Effector memory CD8-positive, alpha-beta T cell (primary cell): ENCODE results near the gene MYDGF.
A peak's percentile ranks its signal among the peaks of the same experiment; 100 is the strongest.

ENCODE experiments used
- ATAC-seq: fragments of 150-1000 bp; cut with Tn5 transposase; replicated peaks from 2 replicates; pipeline ENCODE4 v1.10.0; 2021; ENCODE audit warnings: mild to moderate bottlenecking, moderate library complexity
- DNase-seq, 3 experiments: peaks; one replicate each; pipeline ENCODE4 v3.0.0; 2021
- H3K27ac Mint-ChIP-seq, 2 donors: one replicate each; pipeline ENCODE4 v1.8.0; 2022; ENCODE audit warnings: mild to moderate bottlenecking in 2 of 2, mixed read lengths in 2 of 2, moderate library complexity in 2 of 2
- H3K27me3 Mint-ChIP-seq, 2 donors: one replicate each; pipeline ENCODE4 v1.8.0; 2022; ENCODE audit warnings: mixed read lengths in 2 of 2
- H3K36me3 Mint-ChIP-seq: one replicate; pipeline ENCODE4 v1.8.0; 2022; ENCODE audit warnings: mild to moderate bottlenecking, moderate library complexity, mixed read lengths; ENCODE audit not compliant: insufficient read depth
- H3K4me1 Mint-ChIP-seq, 2 donors: one replicate each; pipeline ENCODE4 v1.8.0; 2022; ENCODE audit warnings: low read depth in 2 of 2, mixed read lengths in 2 of 2
- H3K4me3 Mint-ChIP-seq, 2 donors: one replicate each; pipeline ENCODE4 v1.8.0; 2022; ENCODE audit warnings: mild to moderate bottlenecking in 2 of 2, mixed read lengths in 2 of 2, moderate library complexity in 2 of 2
- H3K9me3 Mint-ChIP-seq, 2 donors: one replicate each; pipeline ENCODE4 v1.8.0; 2022; ENCODE audit warnings: mixed read lengths in 2 of 2

MYDGF gene

DNA sequence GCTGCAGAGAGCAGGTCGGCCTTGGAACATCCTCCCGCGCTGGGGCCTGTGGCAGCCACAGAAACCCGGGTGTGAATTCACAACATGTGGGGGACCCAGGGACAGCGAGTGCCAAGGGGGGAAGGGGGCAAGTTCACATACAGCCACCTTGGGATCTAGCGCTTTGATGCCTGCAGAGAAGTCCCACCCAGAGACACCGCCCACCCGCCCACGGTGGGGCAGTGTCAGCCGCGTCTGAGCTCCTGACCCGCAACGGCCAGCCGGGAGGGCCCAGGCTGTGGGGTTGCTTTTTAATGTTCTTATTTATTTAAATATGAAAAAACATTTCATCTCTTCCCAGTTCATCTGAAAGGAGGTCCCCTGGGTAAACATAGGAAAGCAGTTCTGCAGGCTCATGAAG is 12.9 kb downstream of the MYDGF start:
- Mint-ChIP-seq H3K27me3 (no peaks in the 10 kb centered on the region), H3K36me3 (peaks cover 53% of the 10 kb centered on the region), H3K9me3 (no peaks in the 10 kb centered on the region), H3K4me1 (peaks cover under 1 to 2% of the 10 kb centered on the region in 2 donors), H3K4me3 (no peak overlapping the region), H3K27ac (peak overlapping the region in 1 of 2 donors; percentile 38)
- ATAC-seq (no peak), DNase-seq (no peak)

DNA sequence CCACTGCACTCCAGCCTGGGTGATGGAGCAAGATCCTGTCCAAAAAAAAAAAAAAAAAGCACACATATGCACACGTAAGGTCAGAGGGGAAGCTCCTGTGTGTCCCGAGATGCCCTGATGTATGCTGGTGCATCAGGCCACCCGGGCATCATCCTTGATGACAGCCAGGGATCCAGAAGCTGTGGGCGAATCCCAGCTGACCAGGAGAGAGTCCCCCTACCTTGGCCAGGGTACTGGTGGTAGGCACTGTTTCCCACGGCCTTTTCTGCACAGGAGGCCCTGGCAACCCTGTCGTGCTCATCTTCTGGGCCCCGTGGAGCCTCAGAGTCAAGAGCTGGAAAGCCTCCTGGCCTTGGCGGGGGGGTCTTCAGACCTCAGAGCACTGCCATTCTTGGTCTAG is 14.0 kb downstream of the MYDGF start:
- peaks cover 58% of the 10 kb centered on the region for H3K36me3 Mint-ChIP-seq
- H3K4me3 Mint-ChIP-seq: no peak overlapping the region
- H3K4me1 Mint-ChIP-seq: no peaks in the 10 kb centered on the region
- no peak for DNase-seq
- ATAC-seq: no peak
- no peaks in the 10 kb centered on the region for H3K27me3 Mint-ChIP-seq
- H3K9me3 Mint-ChIP-seq: no peaks in the 10 kb centered on the region
- no peak overlapping the region for H3K27ac Mint-ChIP-seq

DNA sequence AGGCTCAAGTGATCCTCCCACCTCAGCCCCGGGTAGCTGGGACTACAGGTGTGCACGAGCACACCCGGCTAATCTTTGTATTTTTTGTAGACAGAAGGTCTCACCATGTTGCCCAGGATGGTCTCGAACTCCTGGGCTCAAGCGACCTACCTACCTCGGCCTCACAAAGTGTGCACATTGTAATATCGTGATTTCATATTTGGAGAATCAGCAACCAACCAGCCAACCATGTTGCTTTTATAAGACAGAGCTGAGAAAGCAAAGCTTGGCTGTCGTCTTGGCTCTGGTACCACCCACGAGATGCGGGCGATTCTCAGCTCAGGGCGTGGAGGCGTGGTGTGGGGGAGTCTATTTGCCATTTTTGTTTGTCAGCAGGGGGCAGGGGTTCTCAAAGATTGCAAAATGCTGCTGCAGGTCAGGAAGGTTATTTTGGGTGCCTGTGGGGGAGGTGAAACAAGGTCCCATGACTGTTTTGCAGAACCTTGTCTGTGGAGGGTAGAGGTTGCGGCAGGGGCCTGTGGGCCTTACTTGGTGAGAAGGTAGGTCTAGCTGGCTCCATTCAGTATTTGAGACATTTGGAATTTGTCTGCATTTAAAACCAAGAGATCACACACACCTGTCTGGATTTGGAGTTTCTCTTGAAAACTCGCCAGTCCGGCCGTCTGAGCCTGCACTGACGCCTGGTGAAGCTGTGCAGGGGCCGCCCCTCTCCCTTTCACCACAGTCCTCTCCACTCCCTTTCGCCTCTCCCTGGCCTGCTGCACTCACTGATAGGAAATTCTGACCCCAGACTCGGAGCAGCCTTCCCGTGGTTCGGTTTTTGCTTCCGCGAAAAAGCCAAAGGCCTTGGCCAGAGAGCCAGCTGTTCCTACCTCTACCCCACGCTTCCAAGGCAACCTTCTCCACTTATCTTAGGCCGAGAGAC is 15.4 kb downstream of the MYDGF start:
- Mint-ChIP-seq H3K36me3 (peaks cover 58% of the 10 kb centered on the region), H3K9me3 (no peaks in the 10 kb centered on the region), H3K27me3 (no peaks in the 10 kb centered on the region), H3K4me1 (peaks cover 1 to 2% of the 10 kb centered on the region in 2 donors), H3K4me3 (no peak overlapping the region), H3K27ac (peak overlapping the region; percentile 60 to 72)
- ATAC-seq (no peak), DNase-seq (no peak)

DNA sequence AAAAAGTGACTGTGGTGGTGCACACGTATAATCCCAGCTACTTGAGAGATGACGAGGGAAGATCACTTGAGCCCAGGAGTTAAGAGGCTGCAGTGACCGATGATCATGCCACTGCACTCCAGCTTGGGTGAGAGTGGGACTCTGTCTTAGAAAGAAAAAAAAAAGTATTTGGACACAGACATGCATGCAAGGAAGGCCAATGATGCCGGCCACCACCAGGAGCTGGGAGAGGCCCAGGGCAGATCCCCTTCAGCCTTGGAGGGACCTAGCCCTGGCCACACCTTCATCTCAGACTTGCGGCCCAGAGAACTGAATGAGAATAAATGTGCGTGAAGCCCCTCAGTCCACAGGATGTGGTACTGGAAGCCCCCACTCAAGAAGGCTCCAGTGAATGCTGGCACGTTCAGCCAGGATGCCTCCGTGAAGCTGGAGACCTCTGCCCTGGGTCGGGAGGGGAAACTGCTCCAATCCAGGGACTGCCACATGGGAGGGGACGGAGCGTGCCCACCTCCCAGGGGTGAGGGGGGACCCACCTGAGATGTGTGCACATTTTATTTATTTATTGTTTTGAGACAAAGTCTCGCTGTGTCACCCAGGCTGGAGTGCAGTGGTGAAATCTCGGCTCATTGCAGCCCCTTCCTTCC is 16.2 kb downstream of the MYDGF start:
- ATAC-seq (no peak), DNase-seq (no peak)
- Mint-ChIP-seq H3K36me3 (peaks cover 60% of the 10 kb centered on the region), H3K27ac (peak overlapping the region in 1 of 2 donors; percentile 72), H3K27me3 (no peaks in the 10 kb centered on the region), H3K9me3 (no peaks in the 10 kb centered on the region), H3K4me1 (peaks cover 2 to 7% of the 10 kb centered on the region in 2 donors), H3K4me3 (no peak overlapping the region)

DNA sequence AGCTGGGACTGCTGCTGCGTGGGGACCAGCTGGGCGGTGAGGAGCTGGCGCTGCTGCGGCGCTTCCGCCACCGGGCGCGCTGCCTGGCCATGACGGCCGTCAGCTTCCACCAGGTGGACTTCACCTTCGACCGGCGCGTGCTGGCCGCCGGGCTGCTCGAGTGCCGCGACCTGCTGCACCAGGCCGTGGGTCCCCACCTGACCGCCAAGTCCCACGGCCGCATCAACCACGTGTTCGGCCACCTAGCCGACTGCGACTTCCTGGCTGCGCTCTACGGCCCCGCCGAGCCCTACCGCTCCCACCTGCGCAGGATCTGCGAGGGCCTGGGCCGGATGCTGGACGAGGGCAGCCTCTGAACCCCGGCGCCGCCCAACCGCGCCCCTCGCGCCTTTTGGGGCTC is 18.1 kb downstream of the MYDGF start:
- H3K9me3 Mint-ChIP-seq: no peaks in the 10 kb centered on the region
- H3K36me3 Mint-ChIP-seq: peaks cover 50% of the 10 kb centered on the region
- DNase-seq (no peak), ATAC-seq (no peak)
- no peak overlapping the region for H3K27ac Mint-ChIP-seq
- H3K4me3 Mint-ChIP-seq: no peak overlapping the region
- H3K27me3 Mint-ChIP-seq: no peaks in the 10 kb centered on the region
- peaks cover 5 to 7% of the 10 kb centered on the region in 2 donors for H3K4me1 Mint-ChIP-seq

DNA sequence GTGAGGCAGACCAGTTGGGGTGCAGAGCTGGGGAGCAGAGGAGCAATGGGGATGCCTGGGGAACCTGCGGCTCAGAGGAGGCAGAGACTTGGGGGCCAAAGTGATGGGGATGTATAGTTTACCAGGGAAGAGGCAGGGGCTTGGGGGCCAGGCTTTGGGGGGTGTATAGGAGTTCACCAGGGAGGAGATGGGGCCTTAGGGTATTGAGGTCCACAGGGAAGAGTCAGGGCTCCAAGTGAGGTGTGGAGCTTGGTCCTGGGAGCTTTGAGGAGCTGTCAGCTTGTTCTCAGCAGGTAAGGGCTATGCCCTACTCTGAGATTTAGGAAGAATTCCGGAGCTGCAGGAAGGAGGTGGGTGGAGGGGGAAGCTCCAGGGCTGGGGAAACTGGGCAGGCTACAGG is 20.0 kb downstream of the MYDGF start:
- DNase-seq (no peak), ATAC-seq (no peak)
- Mint-ChIP-seq H3K27me3 (no peaks in the 10 kb centered on the region), H3K9me3 (no peaks in the 10 kb centered on the region), H3K4me3 (no peak overlapping the region), H3K27ac (peak overlapping the region; percentile 27 to 72), H3K4me1 (peaks cover 8 to 13% of the 10 kb centered on the region in 2 donors), H3K36me3 (peaks cover 37% of the 10 kb centered on the region)

DNA sequence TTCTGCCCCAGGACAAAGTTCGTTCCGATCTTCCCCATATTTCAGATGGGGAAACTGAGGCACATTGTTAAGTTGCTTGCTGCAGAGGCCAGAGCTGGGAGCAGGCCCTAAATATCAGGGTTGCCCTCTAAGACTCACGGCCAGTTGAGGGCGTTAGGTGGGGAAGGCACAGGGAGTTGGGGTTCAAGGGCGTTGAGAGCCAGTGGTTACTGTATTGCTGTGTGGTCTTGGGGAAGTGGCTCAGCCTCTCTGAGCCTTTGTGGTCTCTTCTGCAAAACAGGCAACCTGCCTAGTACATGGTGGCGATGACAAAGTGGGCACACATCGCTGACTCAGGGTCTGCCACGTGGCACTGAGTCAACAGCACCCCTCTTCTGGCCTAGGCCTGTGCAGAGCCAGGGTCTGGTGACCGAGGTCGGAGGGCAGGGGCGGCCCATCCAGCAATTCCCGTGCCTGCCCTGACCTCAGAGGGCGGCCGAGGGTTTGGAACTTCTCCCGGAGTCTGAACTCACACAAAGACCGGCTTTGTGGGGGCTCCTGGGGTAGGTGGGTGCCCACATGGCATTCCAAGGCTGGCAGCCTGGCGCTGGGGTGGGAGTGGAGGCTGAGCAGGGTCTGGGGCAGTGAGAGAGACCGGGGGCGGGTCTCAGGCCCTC is 20.6 kb downstream of the MYDGF start:
- peak overlapping the region; percentile 27 to 72 for H3K27ac Mint-ChIP-seq
- ATAC-seq: no peak
- no peaks in the 10 kb centered on the region for H3K9me3 Mint-ChIP-seq
- peaks cover 32% of the 10 kb centered on the region for H3K36me3 Mint-ChIP-seq
- H3K4me1 Mint-ChIP-seq: peaks cover 8 to 13% of the 10 kb centered on the region in 2 donors
- H3K27me3 Mint-ChIP-seq: no peaks in the 10 kb centered on the region
- no peak overlapping the region for H3K4me3 Mint-ChIP-seq
- DNase-seq: no peak

DNA sequence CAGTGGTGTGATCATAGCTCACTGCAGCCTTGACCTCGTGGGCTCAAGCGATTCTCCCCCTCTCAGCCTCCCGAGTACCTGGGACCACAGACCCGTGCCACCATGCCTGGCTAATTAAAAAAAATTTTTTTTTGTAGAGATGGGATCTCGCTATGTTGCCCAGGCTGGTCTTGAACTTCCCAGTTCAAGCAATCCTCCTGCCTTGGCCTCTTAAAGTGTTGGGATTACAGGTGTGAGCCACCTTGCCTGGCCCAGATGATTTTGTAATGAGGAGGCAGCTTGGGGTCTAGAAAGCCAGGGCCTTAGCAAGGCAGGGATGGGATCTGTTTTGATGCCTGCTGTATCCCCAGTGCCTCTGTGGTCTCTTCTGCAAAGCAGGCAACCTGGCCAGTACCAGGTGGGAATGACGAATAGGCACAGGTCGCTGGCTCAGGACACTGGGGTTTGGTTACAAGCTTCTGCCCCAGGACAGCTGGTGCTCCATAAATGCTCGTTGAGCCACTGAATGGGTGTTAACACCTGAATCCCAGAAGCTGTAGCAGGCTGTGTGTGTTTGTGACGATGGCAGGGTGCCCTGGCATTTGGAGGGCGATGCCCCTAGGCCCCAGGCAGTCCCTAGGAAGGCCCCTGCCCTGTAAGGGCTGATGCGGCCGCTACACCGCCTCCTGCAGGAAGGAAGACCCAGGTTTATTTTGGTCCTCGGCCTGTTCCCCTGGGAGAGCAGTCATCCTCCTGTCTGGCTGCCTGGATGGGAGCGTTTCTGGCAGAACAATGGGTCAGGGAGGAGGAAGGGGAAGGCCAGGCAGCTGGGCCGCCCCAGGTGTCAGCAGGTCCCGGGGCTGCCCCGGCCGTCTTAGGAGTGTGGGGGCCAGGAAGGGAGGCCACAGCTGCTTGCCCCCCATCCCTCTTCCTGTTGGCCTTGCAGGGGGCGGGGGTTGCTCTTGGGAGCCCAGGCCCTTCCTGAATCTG is 22.2 kb downstream of the MYDGF start:
- Mint-ChIP-seq H3K27ac (peak overlapping the region in 1 of 2 donors; percentile 62), H3K9me3 (no peaks in the 10 kb centered on the region), H3K4me3 (no peak overlapping the region), H3K36me3 (peaks cover 21% of the 10 kb centered on the region), H3K4me1 (peaks cover 8 to 13% of the 10 kb centered on the region in 2 donors), H3K27me3 (no peaks in the 10 kb centered on the region)
- no peak for ATAC-seq
- no peak for DNase-seq

DNA sequence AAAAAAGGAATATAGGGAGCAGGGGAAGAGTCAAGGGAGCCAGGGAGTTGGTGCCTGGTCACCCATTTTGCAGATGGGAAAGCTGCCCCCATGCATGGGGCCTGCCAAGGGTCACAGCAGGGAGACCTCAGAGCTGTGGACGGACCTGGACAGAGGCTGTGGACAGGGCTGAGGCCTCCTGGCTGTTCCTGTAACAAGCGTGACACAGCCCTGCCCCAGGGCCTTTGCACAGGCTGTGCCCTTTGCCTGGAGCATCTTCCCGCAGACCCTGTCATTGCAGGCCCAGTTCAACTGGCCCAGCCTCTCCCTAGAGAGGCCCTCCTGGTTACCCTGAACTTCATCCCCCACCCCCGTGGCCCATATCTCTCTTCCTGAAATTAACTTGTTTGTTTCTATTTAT is 24.4 kb downstream of the MYDGF start:
- Mint-ChIP-seq H3K4me1 (peaks cover 8 to 18% of the 10 kb centered on the region in 2 donors), H3K27me3 (no peaks in the 10 kb centered on the region), H3K4me3 (no peak overlapping the region), H3K36me3 (peaks cover 16% of the 10 kb centered on the region), H3K9me3 (no peaks in the 10 kb centered on the region), H3K27ac (no peak overlapping the region)
- DNase-seq: no peak
- ATAC-seq: no peak

DNA sequence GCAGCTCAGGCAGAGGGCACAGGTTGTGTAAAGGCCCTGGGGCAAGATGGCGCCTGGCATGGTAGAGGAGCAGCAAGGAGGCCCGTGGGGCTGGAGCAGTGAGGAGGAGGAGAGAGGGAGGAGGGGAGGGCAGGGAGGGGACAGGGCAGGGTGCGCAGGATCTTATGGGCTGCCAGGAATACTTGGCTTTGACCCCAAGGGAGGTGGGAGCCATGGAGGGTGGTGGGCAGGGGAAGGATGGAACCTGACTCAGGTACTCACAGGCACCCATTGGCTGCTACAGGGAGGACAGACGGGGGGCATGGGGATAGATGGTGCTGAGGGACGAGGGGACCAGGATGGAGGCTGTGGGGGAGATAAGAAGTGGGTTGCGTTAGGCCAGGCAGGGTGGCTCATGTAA is 27.5 kb downstream of the MYDGF start:
- Mint-ChIP-seq H3K4me3 (no peak overlapping the region), H3K9me3 (no peaks in the 10 kb centered on the region), H3K36me3 (peaks cover 19% of the 10 kb centered on the region), H3K4me1 (peaks cover 17 to 19% of the 10 kb centered on the region in 2 donors), H3K27ac (peak overlapping the region; percentile 25 to 51), H3K27me3 (no peaks in the 10 kb centered on the region)
- DNase-seq (no peak), ATAC-seq (no peak)

DNA sequence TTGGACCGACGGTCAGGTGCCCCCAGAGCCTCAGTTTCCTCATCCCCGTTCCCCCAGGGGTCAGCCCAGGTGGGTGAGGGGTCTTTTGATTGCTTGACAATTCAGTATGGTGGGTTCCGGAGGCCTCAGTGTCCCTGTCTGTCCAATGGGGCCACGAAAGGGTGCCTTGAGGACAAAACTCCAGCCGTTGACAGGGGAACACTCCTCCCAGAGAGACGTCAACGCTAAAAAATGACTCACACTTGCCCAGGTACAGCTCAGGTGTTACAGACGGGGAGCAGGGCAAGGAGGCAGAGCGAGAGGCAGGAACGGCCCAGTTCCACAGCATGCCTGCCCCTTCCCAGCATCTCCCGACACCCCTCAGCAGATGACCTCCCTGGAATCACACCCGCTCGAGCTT is 29.0 kb downstream of the MYDGF start:
- Mint-ChIP-seq H3K27me3 (no peaks in the 10 kb centered on the region), H3K27ac (no peak overlapping the region), H3K4me1 (peaks cover 16 to 17% of the 10 kb centered on the region in 2 donors), H3K36me3 (peaks cover 22% of the 10 kb centered on the region), H3K9me3 (no peaks in the 10 kb centered on the region), H3K4me3 (no peak overlapping the region)
- no peak for DNase-seq
- ATAC-seq: no peak

DNA sequence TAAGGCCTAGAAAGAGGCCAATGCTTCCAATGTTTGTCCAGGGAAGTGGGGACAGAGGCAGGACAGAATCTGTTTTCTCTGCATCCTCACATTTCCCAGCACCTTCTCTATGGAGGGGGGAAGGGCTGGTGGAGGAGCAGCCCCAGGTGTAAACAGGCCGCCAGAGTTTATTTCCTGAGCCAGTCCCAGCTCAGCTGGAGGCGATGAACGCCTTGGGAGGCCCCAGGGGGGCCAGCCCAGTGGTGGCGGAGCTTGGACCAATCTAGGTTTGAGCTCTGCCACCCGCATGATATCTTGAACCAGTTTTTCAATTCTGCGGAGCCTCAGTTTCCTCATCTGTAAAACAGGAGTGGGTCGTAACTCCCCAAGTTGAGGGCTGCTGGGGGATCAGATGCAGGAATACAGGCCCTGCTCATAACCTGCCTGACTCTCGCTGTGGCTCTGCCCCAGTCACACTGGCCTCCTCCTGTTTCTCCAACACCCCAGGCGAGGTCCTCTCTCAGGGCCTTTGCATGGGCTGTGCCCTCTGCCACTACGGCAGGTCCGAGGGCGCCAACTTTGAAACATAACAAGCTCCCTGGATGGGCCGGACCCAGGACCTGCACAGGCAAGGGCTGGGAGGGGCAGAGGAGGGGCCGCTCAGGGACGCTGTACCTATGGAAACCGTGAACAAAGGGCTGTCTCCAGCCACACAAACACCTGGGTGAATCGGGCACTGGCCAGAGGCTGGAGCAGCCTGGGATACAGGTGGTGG is 29.7 kb downstream of the MYDGF start:
- Mint-ChIP-seq H3K36me3 (peaks cover 22% of the 10 kb centered on the region), H3K27me3 (no peaks in the 10 kb centered on the region), H3K27ac (peak overlapping the region; percentile 51 to 99), H3K9me3 (no peaks in the 10 kb centered on the region), H3K4me1 (peaks cover 14 to 17% of the 10 kb centered on the region in 2 donors), H3K4me3 (peak overlapping the region; percentile 85 to 95)
- DNase-seq (no peak), ATAC-seq (no peak)
